HG03460 (cell line): ENCODE data around the gene RAB31.
"Not testable (repeated sequence)": the region's sequence is repeated elsewhere in the genome, so short reads cannot be mapped to it uniquely, and the experiment has no call there.

ENCODE experiments used
- ATAC-seq: cut with Tn5 transposase; IDR thresholded peaks from one replicate; pipeline ENCODE4 v1.9.1; 2021; ENCODE audit not compliant: unreplicated experiment

The RAB31 gene, protein sequence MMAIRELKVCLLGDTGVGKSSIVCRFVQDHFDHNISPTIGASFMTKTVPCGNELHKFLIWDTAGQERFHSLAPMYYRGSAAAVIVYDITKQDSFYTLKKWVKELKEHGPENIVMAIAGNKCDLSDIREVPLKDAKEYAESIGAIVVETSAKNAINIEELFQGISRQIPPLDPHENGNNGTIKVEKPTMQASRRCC

GRCh38 chr18:9708057-9708433, at the start of gene RAB31:
Gene RAB31 (plus strand): TSS chr18:9708301. CDS start chr18:9708406, 105 bp downstream.
- ATAC-seq = no peak

GRCh38 chr18:9659499-9660375, 48.4 kb upstream of the RAB31 start:
- ATAC-seq = no peak

DNA sequence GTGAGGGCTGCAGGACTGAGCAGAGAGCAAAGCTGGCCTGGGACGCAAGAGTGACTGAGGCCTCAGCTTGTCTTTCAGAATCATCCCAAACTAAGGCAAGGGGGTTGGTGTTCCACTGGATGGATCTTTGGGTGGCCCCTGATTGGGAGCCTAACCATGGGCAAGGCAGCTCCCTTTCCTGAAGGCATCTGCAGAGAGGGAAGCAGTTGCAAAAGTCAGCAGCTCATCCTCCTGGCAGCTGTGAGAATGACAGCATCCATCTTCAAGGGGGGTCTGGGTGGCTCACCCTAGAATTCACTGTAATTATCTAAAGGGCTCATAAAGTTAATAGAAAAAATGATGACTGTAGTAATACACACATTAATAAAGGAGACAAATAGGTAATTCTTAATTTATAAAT, 46.5 kb upstream of the RAB31 start:
- ATAC-seq = no peak

GRCh38 chr18:9663377-9663776, 44.7 kb upstream of the RAB31 start:
- ATAC-seq = no peak

DNA sequence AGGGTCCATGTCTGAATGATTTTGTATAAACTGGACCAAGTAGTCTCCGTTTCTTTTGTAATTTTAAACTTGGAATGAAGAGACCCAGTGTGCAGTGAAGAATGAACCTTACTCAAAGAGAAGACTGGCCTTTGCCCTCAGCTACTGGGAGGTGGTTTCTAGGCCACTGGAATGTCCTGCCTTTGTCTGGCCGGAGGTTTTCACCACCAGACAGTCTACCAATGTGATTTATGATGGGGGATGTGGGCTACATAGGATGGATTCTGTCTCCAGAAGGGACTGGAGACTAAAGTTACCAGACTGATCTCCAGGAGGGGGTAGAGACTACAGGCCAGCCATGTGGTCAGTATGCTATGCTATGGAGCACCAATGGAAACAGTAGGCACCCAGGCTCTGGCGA, 42.8 kb upstream of the RAB31 start:
- ATAC-seq = no peak

GRCh38 chr18:9666548-9666947, 41.6 kb upstream of the RAB31 start:
- no peak for ATAC-seq

DNA sequence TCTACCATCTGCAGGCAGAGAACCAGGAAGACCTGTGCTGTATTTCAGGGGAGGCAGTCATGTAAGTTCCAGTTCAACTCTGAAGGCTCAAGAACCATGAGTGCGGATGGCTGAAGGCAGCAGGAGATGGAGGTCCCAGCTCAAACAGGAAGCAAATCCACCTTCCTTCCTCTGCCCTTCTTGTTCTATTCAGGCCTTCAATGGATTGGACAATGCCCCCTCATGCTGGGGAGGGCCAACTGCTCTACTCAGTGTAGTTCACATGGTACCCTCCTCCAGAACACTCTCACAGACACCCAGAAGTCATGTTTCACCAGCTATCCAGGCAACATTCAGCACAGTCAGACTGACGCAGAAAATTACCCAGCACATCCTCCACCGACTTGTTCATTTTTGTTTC, 39.1 kb upstream of the RAB31 start:
- ATAC-seq = no peak

DNA sequence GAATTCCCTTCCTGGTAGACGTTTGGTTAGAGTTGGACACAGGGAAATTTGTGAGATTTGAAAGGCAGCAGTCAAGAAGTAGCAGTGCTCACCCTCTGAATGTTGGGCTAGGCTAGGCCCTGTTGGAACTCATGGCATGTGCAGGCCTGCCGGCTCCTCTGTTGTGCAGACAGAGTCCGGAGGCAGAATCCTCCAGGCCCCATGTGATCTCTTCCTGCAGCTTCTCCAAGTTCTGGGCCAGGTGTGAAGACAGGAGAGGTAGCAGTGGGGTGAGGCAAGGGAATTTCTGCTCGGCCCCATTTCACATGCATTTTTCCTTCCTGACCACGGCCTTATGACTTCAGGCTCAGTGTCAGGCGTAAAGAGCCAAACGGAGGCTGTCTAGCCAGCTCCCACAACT, 36.9 kb upstream of the RAB31 start:
- no peak for ATAC-seq

DNA sequence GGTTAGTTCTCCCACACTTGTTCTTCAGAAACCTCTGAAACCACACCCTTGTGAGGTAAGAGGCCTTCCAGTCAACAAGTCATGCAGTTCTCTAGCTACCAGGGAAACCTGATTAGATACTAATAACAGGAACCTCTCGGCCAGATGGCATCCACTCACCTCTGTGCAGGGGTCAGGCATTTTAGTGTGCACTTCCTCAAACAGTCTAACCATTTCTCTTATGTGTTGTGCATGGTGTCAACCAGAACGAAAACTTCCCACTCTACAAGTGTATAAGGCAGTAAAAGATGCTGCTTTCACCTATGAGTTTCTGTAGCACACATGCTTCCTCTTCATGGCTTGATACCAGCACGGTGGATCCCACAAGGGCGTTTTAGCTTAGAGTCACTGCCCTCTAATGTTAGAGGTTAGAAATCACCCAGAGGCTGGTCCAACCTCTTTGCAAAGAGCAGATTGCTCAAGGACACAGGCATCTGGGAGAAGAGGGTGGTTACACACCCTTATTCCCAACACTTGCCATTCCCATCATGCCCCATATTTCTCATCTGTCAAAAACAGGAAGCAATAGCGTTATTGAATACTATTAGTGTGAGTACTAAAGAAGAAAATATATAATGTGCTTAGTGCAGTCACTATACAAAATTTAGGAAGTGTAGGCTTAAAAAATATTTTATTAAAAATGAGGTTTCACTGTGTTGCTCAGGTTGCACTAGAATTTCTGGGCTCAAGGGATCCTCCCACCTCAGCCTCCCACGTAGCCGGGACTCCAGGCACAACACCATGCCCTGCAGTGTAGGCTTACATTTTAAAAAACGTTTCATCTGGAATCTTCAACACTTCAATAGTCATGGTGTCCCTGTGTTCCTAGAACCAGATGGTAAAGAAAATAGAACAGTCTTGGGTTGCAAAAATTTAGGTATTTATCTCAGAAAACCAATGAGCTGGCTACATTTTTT, 34.5 kb upstream of the RAB31 start:
- peak; percentile 98 for ATAC-seq

- not testable (repeated sequence) for ATAC-seq
Observed at GRCh38 chr18:9678216-9678615, 29.9 kb upstream of the RAB31 start.

GRCh38 chr18:9679125-9679524, 29.0 kb upstream of the RAB31 start:
- no peak for ATAC-seq

DNA sequence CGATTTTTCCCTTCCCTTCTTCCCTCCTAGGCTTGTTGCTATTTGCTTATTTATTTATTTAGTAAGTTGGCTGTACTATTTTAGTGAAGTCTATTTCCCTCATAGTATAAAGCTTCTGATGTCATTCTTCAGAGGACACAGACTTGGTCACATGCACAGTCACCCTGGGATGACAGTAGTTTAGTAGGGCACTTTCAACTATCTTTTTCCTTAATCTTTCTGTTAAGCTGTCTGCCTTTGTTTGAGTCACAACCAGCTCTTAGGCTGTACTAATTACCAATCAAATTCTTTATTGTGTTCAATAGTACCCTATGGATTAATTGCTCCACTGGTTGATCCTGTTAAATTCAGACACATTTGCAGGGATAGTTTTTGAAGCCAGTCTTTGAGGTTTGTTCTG, 26.9 kb upstream of the RAB31 start:
- ATAC-seq = no peak

DNA sequence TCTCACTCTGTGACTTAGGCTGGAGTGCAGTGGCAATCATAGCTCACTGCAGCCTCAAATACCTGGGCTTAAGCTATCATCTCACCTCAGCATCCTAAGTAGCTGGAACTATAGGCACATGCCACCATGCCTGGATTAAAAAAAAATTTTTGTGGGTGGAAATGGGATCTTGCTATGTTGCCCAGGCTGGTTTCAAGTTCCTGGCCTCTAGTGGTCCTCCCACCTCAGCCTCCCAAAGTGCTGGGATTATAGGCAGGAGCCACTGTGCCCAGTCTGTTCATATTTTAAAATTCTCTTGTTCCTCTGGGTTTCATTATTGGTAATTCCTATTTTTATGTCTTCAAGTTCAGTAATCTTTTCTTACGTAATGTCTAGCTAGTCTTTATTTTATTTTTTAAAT, 25.5 kb upstream of the RAB31 start:
- ATAC-seq = no peak

DNA sequence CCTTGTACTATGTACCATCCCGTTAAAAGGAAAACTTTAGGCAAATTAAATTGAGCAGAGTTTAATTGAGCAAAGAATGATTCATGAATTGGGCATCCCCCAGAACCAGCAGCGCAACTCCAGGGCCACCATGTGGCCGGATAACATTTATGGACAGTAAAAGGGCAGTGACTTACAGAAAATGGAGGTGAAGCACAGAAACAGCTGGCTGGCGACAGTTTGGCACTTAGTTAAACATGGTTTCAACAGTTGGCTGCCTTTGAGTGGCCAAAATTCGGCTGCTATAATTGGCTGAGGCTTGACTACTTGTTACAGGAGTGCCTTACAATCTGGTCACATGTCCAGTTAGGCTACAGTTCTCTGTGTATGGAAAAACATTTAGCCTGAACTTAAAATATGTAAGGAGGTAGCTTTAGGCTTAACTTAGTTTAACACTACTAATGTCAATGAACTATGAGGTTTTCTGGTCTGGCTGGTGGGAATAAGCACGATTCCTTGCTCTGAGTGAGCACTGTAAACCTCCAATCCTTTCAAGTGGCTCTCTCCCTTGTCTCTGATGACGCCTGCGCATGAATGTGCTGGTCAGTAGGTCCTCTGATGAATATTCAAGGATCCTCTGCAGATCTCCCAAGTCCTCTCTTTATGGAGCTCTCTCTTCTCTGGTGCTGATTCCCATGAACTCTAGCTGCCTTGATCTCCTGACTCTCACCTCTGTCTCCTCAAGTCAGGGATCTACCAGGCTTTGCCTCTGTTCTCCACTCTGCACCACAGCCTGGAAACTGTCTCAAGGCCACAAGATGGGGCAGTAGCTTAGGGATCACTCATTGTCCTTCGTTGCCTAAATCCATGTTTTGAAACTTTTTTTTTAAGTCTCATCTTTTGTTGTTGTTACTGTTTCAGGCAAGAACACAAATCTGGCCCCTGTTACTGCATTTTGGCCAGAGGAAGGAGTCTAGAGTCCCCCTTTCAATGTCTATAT, 24.4 kb upstream of the RAB31 start:
- no peak for ATAC-seq

GRCh38 chr18:9684881-9685614, 23.1 kb upstream of the RAB31 start:
- ATAC-seq = no peak

- no peak for ATAC-seq
Observed at GRCh38 chr18:9685615-9685890, 22.5 kb upstream of the RAB31 start.

GRCh38 chr18:9688036-9688741, 19.9 kb upstream of the RAB31 start:
- no peak for ATAC-seq

DNA sequence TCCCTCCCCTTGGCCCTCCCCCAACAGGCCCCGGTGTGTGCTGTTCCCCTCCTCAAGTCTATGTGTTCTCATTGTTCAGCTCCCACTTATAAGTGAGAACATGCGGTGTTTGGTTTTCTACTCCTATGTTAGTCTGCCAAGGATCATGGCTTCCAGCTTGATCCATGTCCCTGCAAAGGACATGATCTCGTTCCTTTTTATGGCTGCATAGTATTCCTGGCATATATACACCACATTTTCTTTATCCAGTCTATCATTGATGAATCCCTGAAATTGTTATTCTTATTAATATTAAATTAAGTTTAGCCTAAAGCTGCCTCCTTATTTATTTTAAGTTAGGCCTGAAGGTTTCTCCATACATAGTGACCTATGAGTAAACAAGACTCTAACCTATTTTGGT, 18.8 kb upstream of the RAB31 start:
- ATAC-seq = no peak
